OCI-LY1 (cell line): ENCODE data around the gene CEMP1.

Source experiments
- H2AFZ ChIP-seq: fragments of 200-600 bp; sonication (generic), shearing (Covaris generic); 2 replicates; pipeline ENCODE4 v1.6.0; 2014; ENCODE audit warnings: antibody characterized with exemption, mild to moderate bottlenecking, low read length
- H3F3A ChIP-seq: fragments of 200-600 bp; sonication (generic), shearing (Covaris generic); 2 replicates; pipeline ENCODE4 v1.6.0; 2014; ENCODE audit warnings: mild to moderate bottlenecking, antibody characterized with exemption, low read length, moderate library complexity; ENCODE audit not compliant: insufficient read depth
- H3K27ac ChIP-seq: fragments of 200-600 bp; sonication (generic); 2 replicates; pipeline ENCODE4 v1.5.1; 2014; ENCODE audit warnings: low read length, mixed run types, mild to moderate bottlenecking, low read depth; ENCODE audit not compliant: poor library complexity, severe bottlenecking
- H3K27me3 ChIP-seq: fragments of 200-600 bp; sonication (generic); 2 replicates; pipeline ENCODE4 v1.6.0; 2014; ENCODE audit warnings: antibody characterized with exemption, mild to moderate bottlenecking, low read length, moderate library complexity; ENCODE audit not compliant: insufficient read depth
- H3K36me3 ChIP-seq: fragments of 200-600 bp; sonication (generic); 2 replicates; pipeline ENCODE4 v1.6.1; 2014; ENCODE audit warnings: mild to moderate bottlenecking, antibody characterized with exemption, low read length, moderate library complexity, mixed read lengths; ENCODE audit not compliant: insufficient read depth
- H3K4me1 ChIP-seq: fragments of 200-600 bp; sonication (generic); 2 replicates; pipeline ENCODE4 v1.5.1; 2014; ENCODE audit warnings: mild to moderate bottlenecking, low read length, moderate library complexity; ENCODE audit not compliant: insufficient read depth, severe bottlenecking
- H3K4me2 ChIP-seq: fragments of 200-600 bp; sonication (generic), shearing (Covaris generic); 2 replicates; pipeline ENCODE4 v1.6.1; 2014; ENCODE audit warnings: low read length
- H3K4me3 ChIP-seq: fragments of 200-600 bp; sonication (generic); 2 replicates; pipeline ENCODE4 v1.5.1; 2014; ENCODE audit warnings: low read length, low read depth, mild to moderate bottlenecking, mixed read lengths; ENCODE audit not compliant: poor library complexity, severe bottlenecking
- H3K79me2 ChIP-seq: fragments of 200-600 bp; shearing (Covaris generic); 2 replicates; pipeline ENCODE4 v1.6.1; 2016; ENCODE audit warnings: mixed run types, low read length, mixed read lengths; ENCODE audit not compliant: insufficient read depth
- H3K9ac ChIP-seq: fragments of 200-600 bp; sonication (generic), shearing (Covaris generic); 2 replicates; pipeline ENCODE4 v1.6.1; 2014; ENCODE audit warnings: mild to moderate bottlenecking, low read length, mixed read lengths
- H3K9me2 ChIP-seq: fragments of 200-600 bp; sonication (generic), shearing (Covaris generic); 2 replicates; pipeline ENCODE4 v1.6.1; 2014; ENCODE audit warnings: low read depth, mild to moderate bottlenecking, low read length, mixed read lengths
- H3K9me3 ChIP-seq: fragments of 200-600 bp; shearing (Covaris generic); 2 replicates; pipeline ENCODE4 v1.6.1; 2014; ENCODE audit warnings: low read length, mixed read lengths
- H4K20me1 ChIP-seq: fragments of 200-600 bp; sonication (generic), shearing (Covaris generic); 2 replicates; pipeline ENCODE4 v1.6.0; 2016; ENCODE audit warnings: mild to moderate bottlenecking, low read length; ENCODE audit not compliant: insufficient read depth
- EZH2 ChIP-seq: fragments of 200-600 bp; sonication (generic), shearing (Covaris generic); IDR thresholded peaks from 2 replicates; pipeline ENCODE4 v1.8.0; 2017; ENCODE audit warnings: borderline replicate concordance, mixed run types, mild to moderate bottlenecking, antibody characterized with exemption, low read length, moderate library complexity, mixed read lengths
- TF ChIP-seq, protein P1 (sequence below): fragments of 200-600 bp; sonication (generic), shearing (Covaris generic); IDR thresholded peaks from 2 replicates; pipeline ENCODE4 v1.5.1; 2017; ENCODE audit warnings: mild to moderate bottlenecking, antibody characterized with exemption, low read length, moderate library complexity, mixed read lengths

Gene CEMP1

GRCh38 chr16:2519711-2520080 is 11.5 kb downstream of the CEMP1 start:
- Histone ChIP-seq H2AFZ (no peak overlapping the region), H3K36me3 (peaks cover 11% of the 10 kb centered on the region; the same call in 1 of the 2 replicates), H3K9ac (peak overlapping the region; percentile 46; the same call in 1 of the 2 replicates), H3K4me3 (peak overlapping the region; percentile 65), H3K27me3 (no peaks in the 10 kb centered on the region), H3K9me2 (no peaks in the 10 kb centered on the region), H3K79me2 (peaks cover 31% of the 10 kb centered on the region), H3K27ac (peak overlapping the region; percentile 32), H3K4me1 (peaks cover 36% of the 10 kb centered on the region), H3K4me2 (peak overlapping the region; percentile 65), H4K20me1 (no peaks in the 10 kb centered on the region), H3K9me3 (no peaks in the 10 kb centered on the region), H3F3A (no peaks in the 10 kb centered on the region)
- TF ChIP-seq EZH2: no peak
- TF ChIP-seq, protein P1, sequence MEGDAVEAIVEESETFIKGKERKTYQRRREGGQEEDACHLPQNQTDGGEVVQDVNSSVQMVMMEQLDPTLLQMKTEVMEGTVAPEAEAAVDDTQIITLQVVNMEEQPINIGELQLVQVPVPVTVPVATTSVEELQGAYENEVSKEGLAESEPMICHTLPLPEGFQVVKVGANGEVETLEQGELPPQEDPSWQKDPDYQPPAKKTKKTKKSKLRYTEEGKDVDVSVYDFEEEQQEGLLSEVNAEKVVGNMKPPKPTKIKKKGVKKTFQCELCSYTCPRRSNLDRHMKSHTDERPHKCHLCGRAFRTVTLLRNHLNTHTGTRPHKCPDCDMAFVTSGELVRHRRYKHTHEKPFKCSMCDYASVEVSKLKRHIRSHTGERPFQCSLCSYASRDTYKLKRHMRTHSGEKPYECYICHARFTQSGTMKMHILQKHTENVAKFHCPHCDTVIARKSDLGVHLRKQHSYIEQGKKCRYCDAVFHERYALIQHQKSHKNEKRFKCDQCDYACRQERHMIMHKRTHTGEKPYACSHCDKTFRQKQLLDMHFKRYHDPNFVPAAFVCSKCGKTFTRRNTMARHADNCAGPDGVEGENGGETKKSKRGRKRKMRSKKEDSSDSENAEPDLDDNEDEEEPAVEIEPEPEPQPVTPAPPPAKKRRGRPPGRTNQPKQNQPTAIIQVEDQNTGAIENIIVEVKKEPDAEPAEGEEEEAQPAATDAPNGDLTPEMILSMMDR: no peak

DNA sequence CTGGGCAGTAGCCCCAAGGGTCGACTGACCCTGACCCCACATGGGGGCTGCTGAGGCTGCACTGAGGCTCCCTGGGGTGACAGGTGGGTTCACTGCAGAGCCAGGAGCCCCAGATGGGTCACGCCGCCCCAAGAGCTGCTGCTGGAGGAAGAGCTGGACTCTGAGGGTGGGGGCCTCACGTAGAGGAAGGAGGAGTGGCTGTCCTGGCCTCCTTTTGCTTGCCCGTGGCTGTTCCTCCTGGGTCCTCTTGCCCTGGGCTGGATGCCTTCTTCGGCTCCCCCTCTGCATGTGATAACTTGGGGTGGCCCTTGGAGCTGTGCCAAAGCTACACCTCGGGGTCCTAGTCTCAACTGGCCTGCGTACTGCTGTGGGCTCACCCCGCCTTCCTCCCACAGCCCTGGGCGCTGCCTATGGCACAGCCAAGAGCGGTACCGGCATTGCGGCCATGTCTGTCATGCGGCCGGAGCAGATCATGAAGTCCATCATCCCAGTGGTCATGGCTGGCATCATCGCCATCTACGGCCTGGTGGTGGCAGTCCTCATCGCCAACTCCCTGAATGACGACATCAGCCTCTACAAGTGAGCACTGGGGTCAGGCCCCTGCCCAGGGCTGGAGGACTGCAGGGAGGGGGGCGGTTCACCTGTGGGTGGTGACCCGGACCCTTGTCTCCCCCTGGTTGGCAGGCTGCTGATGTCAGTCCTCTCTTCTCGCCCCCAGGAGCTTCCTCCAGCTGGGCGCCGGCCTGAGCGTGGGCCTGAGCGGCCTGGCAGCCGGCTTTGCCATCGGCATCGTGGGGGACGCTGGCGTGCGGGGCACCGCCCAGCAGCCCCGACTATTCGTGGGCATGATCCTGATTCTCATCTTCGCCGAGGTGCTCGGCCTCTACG is 12.1 kb downstream of the CEMP1 start:
- no peaks in the 10 kb centered on the region for H4K20me1 ChIP-seq
- H3K9me2 ChIP-seq: no peaks in the 10 kb centered on the region
- no peaks in the 10 kb centered on the region for H3K9me3 ChIP-seq
- H3K9ac ChIP-seq: no peak overlapping the region
- H2AFZ ChIP-seq: no peak overlapping the region
- peaks cover 5% of the 10 kb centered on the region; the same call in 1 of the 2 replicates for H3K36me3 ChIP-seq
- H3K79me2 ChIP-seq: peaks cover 33% of the 10 kb centered on the region
- no peaks in the 10 kb centered on the region for H3K27me3 ChIP-seq
- peaks cover 37% of the 10 kb centered on the region for H3K4me1 ChIP-seq
- H3K4me2 ChIP-seq: no peak overlapping the region
- H3K4me3 ChIP-seq: no peak overlapping the region
- no peak overlapping the region for H3K27ac ChIP-seq
- TF ChIP-seq, protein P1: no peak
- TF ChIP-seq EZH2: no peak
- no peaks in the 10 kb centered on the region for H3F3A ChIP-seq

GRCh38 chr16:2517954-2518605 is 13.1 kb downstream of the CEMP1 start:
- TF ChIP-seq, protein P1: no peak
- TF ChIP-seq EZH2: no peak
- H3K4me1 ChIP-seq: peaks cover 41% of the 10 kb centered on the region
- H3K36me3 ChIP-seq: peaks cover 4% of the 10 kb centered on the region; the same call in 1 of the 2 replicates
- no peak overlapping the region for H3K4me3 ChIP-seq
- H3K4me2 ChIP-seq: no peak overlapping the region
- no peak overlapping the region for H2AFZ ChIP-seq
- no peaks in the 10 kb centered on the region for H3K27me3 ChIP-seq
- H3K9ac ChIP-seq: no peak overlapping the region
- H3K9me3 ChIP-seq: no peaks in the 10 kb centered on the region
- no peaks in the 10 kb centered on the region for H3K9me2 ChIP-seq
- H3K79me2 ChIP-seq: peaks cover 33% of the 10 kb centered on the region
- H3F3A ChIP-seq: no peaks in the 10 kb centered on the region
- no peak overlapping the region for H3K27ac ChIP-seq
- H4K20me1 ChIP-seq: no peaks in the 10 kb centered on the region
